WI38 (cell line): ENCODE measurements around the gene USH2A.

Experiments used
- H3K4me3 ChIP-seq: 2 replicates; pipeline ENCODE4 v1.5.1; 2011; ENCODE audit warnings: low read depth, mild to moderate bottlenecking, control low read depth, low read length
- TF ChIP-seq, protein P1 (sequence below): IDR thresholded peaks from 2 replicates; pipeline ENCODE4 v1.5.1; 2012; ENCODE audit warnings: low read depth, mild to moderate bottlenecking, control low read depth, low read length

The USH2A gene

GRCh38 chr1:215875712-215876111 is 547.5 kb downstream of the USH2A start:
- H3K4me3 ChIP-seq = no peak overlapping the region
- TF ChIP-seq, protein P1, sequence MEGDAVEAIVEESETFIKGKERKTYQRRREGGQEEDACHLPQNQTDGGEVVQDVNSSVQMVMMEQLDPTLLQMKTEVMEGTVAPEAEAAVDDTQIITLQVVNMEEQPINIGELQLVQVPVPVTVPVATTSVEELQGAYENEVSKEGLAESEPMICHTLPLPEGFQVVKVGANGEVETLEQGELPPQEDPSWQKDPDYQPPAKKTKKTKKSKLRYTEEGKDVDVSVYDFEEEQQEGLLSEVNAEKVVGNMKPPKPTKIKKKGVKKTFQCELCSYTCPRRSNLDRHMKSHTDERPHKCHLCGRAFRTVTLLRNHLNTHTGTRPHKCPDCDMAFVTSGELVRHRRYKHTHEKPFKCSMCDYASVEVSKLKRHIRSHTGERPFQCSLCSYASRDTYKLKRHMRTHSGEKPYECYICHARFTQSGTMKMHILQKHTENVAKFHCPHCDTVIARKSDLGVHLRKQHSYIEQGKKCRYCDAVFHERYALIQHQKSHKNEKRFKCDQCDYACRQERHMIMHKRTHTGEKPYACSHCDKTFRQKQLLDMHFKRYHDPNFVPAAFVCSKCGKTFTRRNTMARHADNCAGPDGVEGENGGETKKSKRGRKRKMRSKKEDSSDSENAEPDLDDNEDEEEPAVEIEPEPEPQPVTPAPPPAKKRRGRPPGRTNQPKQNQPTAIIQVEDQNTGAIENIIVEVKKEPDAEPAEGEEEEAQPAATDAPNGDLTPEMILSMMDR = no peak

GRCh38 chr1:215875236-215875635 is 548.0 kb downstream of the USH2A start:
- TF ChIP-seq, protein P1 = no peak
- H3K4me3 ChIP-seq = no peak overlapping the region

GRCh38 chr1:215872658-215873057 is 550.6 kb downstream of the USH2A start:
- no peak overlapping the region for H3K4me3 ChIP-seq
- TF ChIP-seq, protein P1 = no peak

GRCh38 chr1:215868500-215868899 is 554.7 kb downstream of the USH2A start:
- TF ChIP-seq, protein P1 = no peak
- no peak overlapping the region for H3K4me3 ChIP-seq

GRCh38 chr1:215865060-215865459 is 558.2 kb downstream of the USH2A start:
- no peak overlapping the region for H3K4me3 ChIP-seq
- TF ChIP-seq, protein P1 = no peak

DNA sequence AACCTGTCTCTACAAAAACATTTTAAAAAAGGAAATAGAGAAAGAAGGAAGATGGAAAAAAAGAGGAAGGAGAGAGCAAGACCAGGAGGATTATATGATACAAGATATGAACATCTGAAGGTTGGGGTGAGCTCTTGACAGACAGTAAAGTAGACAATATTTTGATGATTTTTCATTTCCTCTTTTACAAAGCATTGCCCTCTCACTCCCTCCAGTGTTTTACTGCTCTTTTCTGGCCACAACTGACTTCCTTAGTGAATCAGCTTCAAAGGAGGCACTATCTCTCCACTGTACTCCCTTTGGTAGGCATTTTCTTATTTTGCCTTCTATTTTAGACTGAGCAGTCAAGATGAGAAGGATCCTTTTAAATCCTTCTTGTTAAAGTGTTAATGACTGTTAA is 559.5 kb downstream of the USH2A start:
- TF ChIP-seq, protein P1 = no peak
- H3K4me3 ChIP-seq = no peak overlapping the region

- H3K4me3 ChIP-seq = no peak overlapping the region
- TF ChIP-seq, protein P1 = no peak
These were observed 562.4 kb downstream of the USH2A start for GRCh38 chr1:215860833-215861232.
